Karpas-422 (cell line): ENCODE data around the gene LMBR1. TPM values are rescaled to one million over a fixed set of nuclear protein-coding genes. Genes with fewer than 3 reads are reported as not detected.
"Not testable (repeated sequence)": the region's sequence is repeated elsewhere in the genome, so short reads cannot be mapped to it uniquely, and the experiment has no call there.

Source experiments
- DNase-seq: peaks from one replicate; pipeline ENCODE4 v3.0.0-alpha.2; 2015
- H2AFZ ChIP-seq: fragments of 200-600 bp; sonication (generic); 2 replicates; pipeline ENCODE4 v1.6.1; 2014; ENCODE audit warnings: antibody characterized with exemption, low read length, mixed read lengths
- H3K27ac ChIP-seq: fragments of 200-600 bp; sonication (generic); 2 replicates; pipeline ENCODE4 v1.5.1; 2014; ENCODE audit warnings: mild to moderate bottlenecking, low read length, moderate library complexity
- H3K27me3 ChIP-seq: fragments of 200-600 bp; sonication (generic); 2 replicates; pipeline ENCODE4 v1.6.1; 2014; ENCODE audit warnings: low read length, mixed read lengths
- H3K36me3 ChIP-seq: fragments of 200-600 bp; sonication (generic); 2 replicates; pipeline ENCODE4 v1.6.1; 2014; ENCODE audit warnings: low read length, mixed read lengths; ENCODE audit not compliant: insufficient read depth
- H3K4me1 ChIP-seq: fragments of 200-600 bp; sonication (generic); 2 replicates; pipeline ENCODE4 v1.6.1; 2014; ENCODE audit warnings: mild to moderate bottlenecking, low read length, mixed read lengths
- H3K4me2 ChIP-seq: fragments of 200-600 bp; sonication (generic); 2 replicates; pipeline ENCODE4 v1.6.1; 2014; ENCODE audit warnings: low read length, low read depth, mild to moderate bottlenecking; ENCODE audit not compliant: poor library complexity, severe bottlenecking
- H3K4me3 ChIP-seq: fragments of 200-600 bp; sonication (generic); 2 replicates; pipeline ENCODE4 v1.5.1; 2014; ENCODE audit warnings: mild to moderate bottlenecking, antibody characterized with exemption, low read length, mixed read lengths
- H3K79me2 ChIP-seq: fragments of 200-600 bp; sonication (generic); 2 replicates; pipeline ENCODE4 v1.6.1; 2014; ENCODE audit warnings: mild to moderate bottlenecking, low read length, mixed read lengths
- H3K9ac ChIP-seq: fragments of 200-600 bp; sonication (generic); 2 replicates; pipeline ENCODE4 v1.6.0; 2014; ENCODE audit warnings: low read length
- H3K9me2 ChIP-seq: fragments of 200-600 bp; sonication (generic), shearing (Covaris generic); replicated peaks from 2 replicates; pipeline ENCODE4 v1.6.0; 2014; ENCODE audit warnings: mild to moderate bottlenecking, low read length, moderate library complexity; ENCODE audit not compliant: insufficient read depth
- H3K9me3 ChIP-seq: fragments of 300-700, 200-600 bp; sonication (generic); 2 replicates; pipeline ENCODE4 v1.6.1; 2014; ENCODE audit warnings: low read length, mixed read lengths
- H4K20me1 ChIP-seq: fragments of 200-600 bp; sonication (generic); 2 replicates; pipeline ENCODE4 v1.6.1; 2014; ENCODE audit warnings: mild to moderate bottlenecking, antibody characterized with exemption, low read length, low read depth; ENCODE audit not compliant: insufficient read depth
- total RNA-seq: library from RNA; depleted of rRNA; stranded (reverse); fragments of >200 nt; shearing (Covaris generic); gene quantifications from 2 replicates; pipeline ENCODE4 v1.2.3, GENCODE V29; 2014; ENCODE audit warnings: low replicate concordance

Gene LMBR1
- total RNA-seq, 1 experiment from 2014 or later = 202 TPM

- H3K4me3 ChIP-seq = no peak overlapping the region
- H3K36me3 ChIP-seq = no peaks in the 10 kb centered on the region
- no peaks in the 10 kb centered on the region for H3K9me3 ChIP-seq
- H3K27me3 ChIP-seq = 0 out of 2 replicates have a peak, but pooled peaks cover 2% of the 10 kb centered on the region
- H3K4me1 ChIP-seq = no peaks in the 10 kb centered on the region
- no peaks in the 10 kb centered on the region for H3K79me2 ChIP-seq
- DNase-seq = no peak
- no peaks in the 10 kb centered on the region for H4K20me1 ChIP-seq
- H2AFZ ChIP-seq = no peak overlapping the region
- H3K4me2 ChIP-seq = no peak overlapping the region
- H3K27ac ChIP-seq = no peak overlapping the region
- H3K9me2 ChIP-seq = no peaks in the 10 kb centered on the region
- no peak overlapping the region for H3K9ac ChIP-seq
These were observed 26.2 kb upstream of the LMBR1 start for GRCh38 chr7:156919132-156919713.

GRCh38 chr7:156918635-156919034 lies 25.7 kb upstream of the LMBR1 start:
- Histone ChIP-seq H3K9ac (no peak overlapping the region), H2AFZ (no peak overlapping the region), H3K4me1 (no peaks in the 10 kb centered on the region), H3K9me3 (no peaks in the 10 kb centered on the region), H3K27me3 (0 out of 2 replicates have a peak, but pooled peaks cover 2% of the 10 kb centered on the region), H3K27ac (no peak overlapping the region), H4K20me1 (no peaks in the 10 kb centered on the region), H3K4me3 (no peak overlapping the region), H3K4me2 (no peak overlapping the region), H3K79me2 (no peaks in the 10 kb centered on the region), H3K9me2 (no peaks in the 10 kb centered on the region), H3K36me3 (no peaks in the 10 kb centered on the region)
- DNase-seq = no peak

GRCh38 chr7:156909574-156910252 lies 16.7 kb upstream of the LMBR1 start:
- not testable (repeated sequence) for H3K27ac ChIP-seq, DNase-seq, H3K9me2 ChIP-seq, H3K36me3 ChIP-seq, H3K27me3 ChIP-seq, H2AFZ ChIP-seq, H4K20me1 ChIP-seq, H3K9me3 ChIP-seq, H3K9ac ChIP-seq, H3K4me1 ChIP-seq, H3K4me2 ChIP-seq, H3K4me3 ChIP-seq, H3K79me2 ChIP-seq

GRCh38 chr7:156907656-156908055 lies 14.7 kb upstream of the LMBR1 start:
- Histone ChIP-seq H3K9me2 (no peaks in the 10 kb centered on the region), H3K9ac (no peak overlapping the region), H3K79me2 (no peaks in the 10 kb centered on the region), H3K27ac (no peak overlapping the region), H4K20me1 (no peaks in the 10 kb centered on the region), H2AFZ (no peak overlapping the region), H3K36me3 (no peaks in the 10 kb centered on the region), H3K4me3 (no peak overlapping the region), H3K27me3 (no peaks in the 10 kb centered on the region), H3K4me2 (no peak overlapping the region), H3K4me1 (no peaks in the 10 kb centered on the region), H3K9me3 (no peaks in the 10 kb centered on the region)
- DNase-seq = no peak

- Histone ChIP-seq H2AFZ (no peak overlapping the region), H3K9me3 (no peaks in the 10 kb centered on the region), H3K36me3 (no peaks in the 10 kb centered on the region), H4K20me1 (no peaks in the 10 kb centered on the region), H3K9ac (no peak overlapping the region), H3K27ac (no peak overlapping the region), H3K79me2 (no peaks in the 10 kb centered on the region), H3K9me2 (no peaks in the 10 kb centered on the region), H3K27me3 (no peaks in the 10 kb centered on the region), H3K4me1 (no peaks in the 10 kb centered on the region), H3K4me2 (no peak overlapping the region), H3K4me3 (no peak overlapping the region)
- no peak for DNase-seq
These were observed 13.2 kb upstream of the LMBR1 start for GRCh38 chr7:156906200-156906649.

GRCh38 chr7:156903232-156903909 lies 10.4 kb upstream of the LMBR1 start:
- Histone ChIP-seq H2AFZ (no peak overlapping the region), H3K9ac (no peak overlapping the region), H3K36me3 (no peaks in the 10 kb centered on the region), H3K27ac (no peak overlapping the region), H3K4me3 (no peak overlapping the region), H3K9me3 (no peaks in the 10 kb centered on the region), H3K9me2 (no peaks in the 10 kb centered on the region), H3K4me2 (no peak overlapping the region), H3K79me2 (no peaks in the 10 kb centered on the region), H3K27me3 (no peaks in the 10 kb centered on the region), H4K20me1 (no peaks in the 10 kb centered on the region), H3K4me1 (no peaks in the 10 kb centered on the region)
- no peak for DNase-seq

- H3K4me1 ChIP-seq, DNase-seq, H3K79me2 ChIP-seq, H3K36me3 ChIP-seq, H3K4me3 ChIP-seq, H3K9me2 ChIP-seq, H3K9ac ChIP-seq, H2AFZ ChIP-seq, H3K27me3 ChIP-seq, H3K27ac ChIP-seq, H4K20me1 ChIP-seq, H3K4me2 ChIP-seq, H3K9me3 ChIP-seq: not testable (repeated sequence)
These were observed 7.1 kb upstream of the LMBR1 start for GRCh38 chr7:156900093-156900492.

GRCh38 chr7:156898938-156899337 lies 6.0 kb upstream of the LMBR1 start:
- Histone ChIP-seq H4K20me1 (no peaks in the 10 kb centered on the region), H3K79me2 (no peaks in the 10 kb centered on the region), H3K27me3 (no peaks in the 10 kb centered on the region), H3K9me2 (no peaks in the 10 kb centered on the region), H3K4me3 (no peak overlapping the region), H3K36me3 (no peaks in the 10 kb centered on the region), H2AFZ (no peak overlapping the region), H3K9ac (no peak overlapping the region), H3K27ac (no peak overlapping the region), H3K4me1 (peaks cover under 1% of the 10 kb centered on the region), H3K9me3 (no peaks in the 10 kb centered on the region), H3K4me2 (no peak overlapping the region)
- no peak for DNase-seq
